PC-3 (cell line): ENCODE measurements around the gene ARSB. TPM values are rescaled to one million over a fixed set of nuclear protein-coding genes. Genes with fewer than 3 reads are reported as not detected.

Experiments
- ATAC-seq: fragments of 200-7000 bp; cut with Tn5 transposase; 2 replicates; pipeline ENCODE4 v1.9.1; 2020; ENCODE audit warnings: mild to moderate bottlenecking, moderate library complexity
- BruUV-seq: library from RNA; stranded (reverse); fragments of 400-500 nt; replicated peaks from 2 replicates; lab custom pipeline; 2021; lab: Mats Ljungman, UMichigan
- CTCF ChIA-PET: fragments of 300-600 bp; sonication (Branson Sonifier 250); formaldehyde crosslinking; loops from one replicate; lab custom pipeline; 2022; ENCODE audit warnings: antibody characterized with exemption; lab: Charles Lee
- POLR2A ChIA-PET: fragments of 300-600 bp; sonication (Branson Sonifier 250); formaldehyde crosslinking; loops from one replicate; lab custom pipeline; 2022; ENCODE audit warnings: antibody characterized with exemption; ENCODE audit not compliant: unreplicated experiment; lab: Charles Lee
- DNase-seq: peaks from one replicate; pipeline ENCODE4 v3.0.0-alpha.2; 2015
- H2AFZ ChIP-seq: fragments of 300-600 bp; sonication (generic); 2 replicates; pipeline ENCODE4 v1.6.0; 2016; ENCODE audit warnings: antibody characterized with exemption, low read length
- H3F3A ChIP-seq: fragments of 300-600 bp; sonication (generic); one replicate; pipeline ENCODE4 v1.6.0; 2017; ENCODE audit warnings: antibody characterized with exemption, low read length, control low read depth, mild to moderate bottlenecking; ENCODE audit not compliant: unreplicated experiment
- H3K27ac ChIP-seq: fragments of 300-600 bp; sonication (generic); 2 replicates; pipeline ENCODE4 v1.5.1; 2016; ENCODE audit warnings: mild to moderate bottlenecking, low read length
- H3K27me3 ChIP-seq: fragments of 300-600 bp; sonication (generic); 2 replicates; pipeline ENCODE4 v1.6.1; 2016; ENCODE audit warnings: low read length, mixed read lengths
- H3K36me3 ChIP-seq: fragments of 300-600 bp; sonication (generic); 2 replicates; pipeline ENCODE4 v1.6.1; 2016; ENCODE audit warnings: low read depth, mixed run types, low read length, mixed read lengths
- H3K4me1 ChIP-seq: fragments of 300-600 bp; sonication (generic); 2 replicates; pipeline ENCODE4 v1.5.1; 2016; ENCODE audit warnings: low read length; ENCODE audit not compliant: insufficient read depth
- H3K4me2 ChIP-seq: fragments of 300-600 bp; sonication (generic); 2 replicates; pipeline ENCODE4 v1.6.0; 2016; ENCODE audit warnings: low read length
- H3K4me3 ChIP-seq: fragments of 300-600 bp; sonication (generic); 2 replicates; pipeline ENCODE4 v1.5.1; 2016; ENCODE audit warnings: mild to moderate bottlenecking, low read length, mixed read lengths
- H3K79me2 ChIP-seq: fragments of 300-600 bp; sonication (generic); 2 replicates; pipeline ENCODE4 v1.6.1; 2017; ENCODE audit warnings: low read length, mixed read lengths
- H3K9ac ChIP-seq: fragments of 300-600 bp; sonication (generic); 2 replicates; pipeline ENCODE4 v1.6.0; 2016; ENCODE audit warnings: mild to moderate bottlenecking, low read length
- H3K9me2 ChIP-seq: fragments of 300-600 bp; sonication (generic); replicated peaks from 2 replicates; pipeline ENCODE4 v1.6.1; 2016; ENCODE audit warnings: mixed run types, low read length, mixed read lengths
- H3K9me3 ChIP-seq: fragments of 300-600 bp; sonication (generic); 2 replicates; pipeline ENCODE4 v1.6.1; 2016; ENCODE audit warnings: low read length, mixed read lengths
- H4K20me1 ChIP-seq: fragments of 300-600 bp; sonication (generic); 2 replicates; pipeline ENCODE4 v1.6.1; 2016; ENCODE audit warnings: low read length, mixed read lengths
- CTCF ChIP-seq: fragments of 300-600 bp; sonication (generic); conservative IDR thresholded peaks from 2 replicates; pipeline ENCODE4 v1.5.1; 2017; ENCODE audit warnings: antibody characterized with exemption, low read depth, mild to moderate bottlenecking, low read length
- EZH2 ChIP-seq: fragments of 300-600 bp; sonication (generic); IDR thresholded peaks from one replicate; pipeline ENCODE4 v1.6.1; 2017; ENCODE audit warnings: antibody characterized with exemption, mild to moderate bottlenecking, low read length; ENCODE audit not compliant: unreplicated experiment
- EZH2phosphoT487 ChIP-seq: fragments of 300-600 bp; sonication (generic); IDR thresholded peaks from 2 replicates; pipeline ENCODE4 v1.6.1; 2018; ENCODE audit warnings: mild to moderate bottlenecking, antibody characterized with exemption, low read length, borderline replicate concordance
- intact Hi-C: fragments of 100-400 bp; cut with micrococcal nuclease; formaldehyde crosslinking; loops from 2 replicates; pipeline ENCODE4 v1.9.0; 2023
- total RNA-seq: library from RNA; depleted of rRNA; stranded (reverse); fragments of >200 nt; gene quantifications from 2 replicates; pipeline ENCODE4 v1.2.3, GENCODE V29; 2014

Gene ARSB
- total RNA-seq, 1 experiment from 2014 or later: 8.1 TPM

DNA sequence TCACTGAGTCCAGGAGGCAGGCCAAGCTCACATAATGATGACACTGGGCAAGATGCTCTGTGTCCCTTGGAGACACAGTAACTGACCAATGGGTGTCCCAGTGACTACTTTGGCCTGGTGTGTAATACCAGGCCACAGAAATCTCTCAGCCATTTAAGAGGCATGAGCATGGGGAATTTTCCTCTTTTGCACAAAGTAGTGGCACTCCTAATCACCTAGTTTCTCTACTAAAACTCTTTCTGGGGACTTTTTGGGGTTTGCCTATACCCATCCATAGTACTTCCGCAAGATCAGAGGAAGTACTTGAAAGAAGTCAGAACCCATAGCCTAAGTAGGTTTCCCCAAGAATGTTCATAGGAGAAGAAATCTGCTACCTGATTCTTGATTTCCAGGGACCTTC lies 161.9 kb downstream of the ARSB start:
- no peak overlapping the region for H3K4me2 ChIP-seq
- H4K20me1 ChIP-seq: no peaks in the 10 kb centered on the region
- TF ChIP-seq CTCF (no peak), EZH2phosphoT487 (no peak), EZH2 (no peak)
- H3K27me3 ChIP-seq: no peaks in the 10 kb centered on the region
- H3K79me2 ChIP-seq: no peaks in the 10 kb centered on the region
- no peaks in the 10 kb centered on the region for H3K9me2 ChIP-seq
- H2AFZ ChIP-seq: no peak overlapping the region
- CTCF ChIA-PET: no interaction called here
- BruUV-seq: no TSS peak
- H3K9ac ChIP-seq: no peak overlapping the region
- H3K4me3 ChIP-seq: no peak overlapping the region
- no peaks in the 10 kb centered on the region for H3F3A ChIP-seq
- POLR2A ChIA-PET: no interaction called here
- no peaks in the 10 kb centered on the region for H3K36me3 ChIP-seq
- DNase-seq: no peak
- no peaks in the 10 kb centered on the region for H3K9me3 ChIP-seq
- intact Hi-C loops: no loop called here
- no peak overlapping the region for H3K27ac ChIP-seq
- H3K4me1 ChIP-seq: no peaks in the 10 kb centered on the region
- ATAC-seq: no peak

DNA sequence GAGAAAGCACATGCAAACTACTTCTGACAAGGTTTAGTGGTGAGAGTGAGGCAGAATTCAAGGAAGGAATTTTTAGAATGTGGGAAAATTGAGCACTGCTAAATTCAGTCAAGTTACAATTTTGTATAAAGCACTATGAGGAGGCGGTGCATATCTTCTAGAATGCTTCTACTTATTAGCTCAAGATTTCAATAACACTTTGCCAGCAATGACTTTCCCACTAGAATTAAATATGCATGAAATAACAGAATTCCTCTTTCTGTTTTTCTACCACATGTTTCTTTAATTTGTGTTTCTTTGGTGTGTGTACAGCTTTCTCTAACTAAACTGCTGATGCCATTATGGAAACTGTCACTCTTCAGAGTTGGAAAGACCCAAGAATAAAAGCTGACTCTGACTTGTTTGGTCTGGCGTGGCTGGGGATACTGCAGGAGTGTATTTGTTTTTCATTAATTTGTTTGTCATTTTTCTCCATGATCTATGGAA lies 163.5 kb downstream of the ARSB start:
- H3K9ac ChIP-seq: no peak overlapping the region
- ATAC-seq: no peak
- H3K4me1 ChIP-seq: no peaks in the 10 kb centered on the region
- no peaks in the 10 kb centered on the region for H3K27me3 ChIP-seq
- H3K4me3 ChIP-seq: no peak overlapping the region
- no peak for DNase-seq
- TF ChIP-seq EZH2: no peak
- no peak for TF ChIP-seq EZH2phosphoT487
- no peak for TF ChIP-seq CTCF
- POLR2A ChIA-PET: no interaction called here
- CTCF ChIA-PET: no interaction called here
- intact Hi-C loops: no loop called here
- no peaks in the 10 kb centered on the region for H3K79me2 ChIP-seq
- no TSS peak for BruUV-seq
- no peaks in the 10 kb centered on the region for H3K36me3 ChIP-seq
- no peaks in the 10 kb centered on the region for H4K20me1 ChIP-seq
- no peak overlapping the region for H3K4me2 ChIP-seq
- no peaks in the 10 kb centered on the region for H3F3A ChIP-seq
- H3K27ac ChIP-seq: no peak overlapping the region
- no peaks in the 10 kb centered on the region for H3K9me2 ChIP-seq
- no peak overlapping the region for H2AFZ ChIP-seq
- H3K9me3 ChIP-seq: no peaks in the 10 kb centered on the region

GRCh38 chr5:78819707-78820106 lies 165.4 kb downstream of the ARSB start:
- H3K27ac ChIP-seq: no peak overlapping the region
- intact Hi-C loops: loop anchor here (10.0 kb wide), 1 partner anchor 65 kb away; no protein-coding TSS in a partner anchor
- BruUV-seq: no TSS peak
- no peaks in the 10 kb centered on the region for H3K27me3 ChIP-seq
- no peaks in the 10 kb centered on the region for H3K4me1 ChIP-seq
- no peaks in the 10 kb centered on the region for H4K20me1 ChIP-seq
- H3K9me2 ChIP-seq: no peaks in the 10 kb centered on the region
- no peaks in the 10 kb centered on the region for H3K36me3 ChIP-seq
- no peaks in the 10 kb centered on the region for H3K9me3 ChIP-seq
- TF ChIP-seq EZH2phosphoT487: no peak
- no peak for TF ChIP-seq EZH2
- TF ChIP-seq CTCF: no peak
- CTCF ChIA-PET: no interaction called here
- ATAC-seq (no peak), DNase-seq (no peak)
- POLR2A ChIA-PET: no interaction called here
- no peak overlapping the region for H2AFZ ChIP-seq
- H3F3A ChIP-seq: no peaks in the 10 kb centered on the region
- H3K9ac ChIP-seq: no peak overlapping the region
- no peaks in the 10 kb centered on the region for H3K79me2 ChIP-seq
- H3K4me3 ChIP-seq: no peak overlapping the region
- no peak overlapping the region for H3K4me2 ChIP-seq
